ENCODE data around the gene DST.

DST gene

GRCh38 chr6:56478202-56478601 is 164.5 kb downstream of the DST start:
- TF ChIP-seq EZH2 (IDR thresholded peaks at IDR 0.05; ENCODE audit: borderline replicate concordance, low read length), result no peak
- no peak for TF ChIP-seq CTCF (IDR thresholded peaks at IDR 0.05; ENCODE audit: low read length)
- no peaks in the 10 kb centered on the region for H3K9me3 ChIP-seq (ENCODE audit: low read length)
- H3K9me2 ChIP-seq (ENCODE audit: low read depth, low read length), result no peaks in the 10 kb centered on the region
- H3K4me3 ChIP-seq (ENCODE audit: low read depth, low read length, poor library complexity, severe bottlenecking), result no peak overlapping the region
- H2AFZ ChIP-seq (ENCODE audit: low read length), result no peak overlapping the region
- H3K4me1 ChIP-seq (ENCODE audit: insufficient read depth, low read length, severe bottlenecking), result no peaks in the 10 kb centered on the region
- H3K36me3 ChIP-seq (ENCODE audit: insufficient read depth, low read length), result no peaks in the 10 kb centered on the region
- no peak overlapping the region for H3K9ac ChIP-seq (ENCODE audit: low read length)
- no peak overlapping the region for H3K27ac ChIP-seq (ENCODE audit: low read depth, low read length, poor library complexity, severe bottlenecking)
- H3K27me3 ChIP-seq (ENCODE audit: insufficient read depth, low read length), result no peaks in the 10 kb centered on the region
- no peaks in the 10 kb centered on the region for H4K20me1 ChIP-seq (ENCODE audit: insufficient read depth, low read length)
- H3K4me2 ChIP-seq (ENCODE audit: low read length), result no peak overlapping the region
- H3F3A ChIP-seq (ENCODE audit: insufficient read depth, low read length), result no peaks in the 10 kb centered on the region
- H3K79me2 ChIP-seq (ENCODE audit: insufficient read depth, low read length), result no peaks in the 10 kb centered on the region

GRCh38 chr6:56477241-56477640 is 165.4 kb downstream of the DST start:
- no peak overlapping the region for H3K27ac ChIP-seq (ENCODE audit: low read depth, low read length, poor library complexity, severe bottlenecking)
- no peak for TF ChIP-seq EZH2 (IDR thresholded peaks at IDR 0.05; ENCODE audit: borderline replicate concordance, low read length)
- no peak for TF ChIP-seq CTCF (IDR thresholded peaks at IDR 0.05; ENCODE audit: low read length)

GRCh38 chr6:56475736-56476457 is 166.8 kb downstream of the DST start:
- Histone ChIP-seq H3K9me2 (ENCODE audit: low read depth, low read length) (no peaks in the 10 kb centered on the region), H3F3A (ENCODE audit: insufficient read depth, low read length) (no peaks in the 10 kb centered on the region), H3K36me3 (ENCODE audit: insufficient read depth, low read length) (no peaks in the 10 kb centered on the region), H3K4me3 (ENCODE audit: low read depth, low read length, poor library complexity, severe bottlenecking) (no peak overlapping the region), H3K4me2 (ENCODE audit: low read length) (no peak overlapping the region), H4K20me1 (ENCODE audit: insufficient read depth, low read length) (no peaks in the 10 kb centered on the region), H2AFZ (ENCODE audit: low read length) (no peak overlapping the region), H3K9ac (ENCODE audit: low read length) (no peak overlapping the region), H3K27me3 (ENCODE audit: insufficient read depth, low read length) (no peaks in the 10 kb centered on the region), H3K27ac (ENCODE audit: low read depth, low read length, poor library complexity, severe bottlenecking) (no peak overlapping the region), H3K9me3 (ENCODE audit: low read length) (no peaks in the 10 kb centered on the region), H3K79me2 (ENCODE audit: insufficient read depth, low read length) (no peaks in the 10 kb centered on the region), H3K4me1 (ENCODE audit: insufficient read depth, low read length, severe bottlenecking) (no peaks in the 10 kb centered on the region)
- TF ChIP-seq CTCF (IDR thresholded peaks at IDR 0.05; ENCODE audit: low read length) (no peak), EZH2 (IDR thresholded peaks at IDR 0.05; ENCODE audit: borderline replicate concordance, low read length) (no peak)

More at GRCh38 chr6:56477241-56477640, 165.4 kb downstream of the DST start:
- Histone ChIP-seq H3K9me3 (ENCODE audit: low read length) (no peaks in the 10 kb centered on the region), H3K36me3 (ENCODE audit: insufficient read depth, low read length) (no peaks in the 10 kb centered on the region), H3K79me2 (ENCODE audit: insufficient read depth, low read length) (no peaks in the 10 kb centered on the region), H3K9ac (ENCODE audit: low read length) (no peak overlapping the region), H3K4me3 (ENCODE audit: low read depth, low read length, poor library complexity, severe bottlenecking) (no peak overlapping the region), H3K4me1 (ENCODE audit: insufficient read depth, low read length, severe bottlenecking) (no peaks in the 10 kb centered on the region), H2AFZ (ENCODE audit: low read length) (no peak overlapping the region), H3K4me2 (ENCODE audit: low read length) (no peak overlapping the region), H3K27me3 (ENCODE audit: insufficient read depth, low read length) (no peaks in the 10 kb centered on the region), H3K9me2 (ENCODE audit: low read depth, low read length) (no peaks in the 10 kb centered on the region), H4K20me1 (ENCODE audit: insufficient read depth, low read length) (no peaks in the 10 kb centered on the region), H3F3A (ENCODE audit: insufficient read depth, low read length) (no peaks in the 10 kb centered on the region)
